Colonic mucosa (tissue), 4 donors: ENCODE results near the gene HNMT. TPM values are rescaled to one million over a fixed set of nuclear protein-coding genes. Genes with fewer than 3 reads are reported as not detected.

Experiments
- DNase-seq: peaks from one replicate; pipeline ENCODE4 v3.0.0-alpha.2; 2020
- H3K27ac ChIP-seq: fragments of 200-600 bp; one replicate; pipeline ENCODE4 v1.8.0; 2021
- H3K27me3 ChIP-seq: fragments of 200-600 bp; one replicate; pipeline ENCODE4 v1.8.0; 2021
- H3K36me3 ChIP-seq: fragments of 200-600 bp; one replicate; pipeline ENCODE4 v1.8.0; 2021
- H3K4me1 ChIP-seq: fragments of 200-600 bp; one replicate; pipeline ENCODE4 v1.8.0; 2021; ENCODE audit warnings: mild to moderate bottlenecking
- H3K4me3 ChIP-seq: fragments of 200-600 bp; one replicate; pipeline ENCODE4 v1.8.0; 2021
- H3K9ac ChIP-seq, 2 donors: one replicate each; pipeline ENCODE4 v1.7.0; 2013; ENCODE audit warnings: control low read depth in 2 of 2, low read depth in 2 of 2, low read length in 2 of 2
- H3K9me3 ChIP-seq: fragments of 200-600 bp; one replicate; pipeline ENCODE4 v1.8.0; 2021
- CTCF ChIP-seq: fragments of 200-600 bp; IDR thresholded peaks from one replicate; pipeline ENCODE4 v1.8.0; 2022; ENCODE audit warnings: antibody characterized with exemption, mild to moderate bottlenecking
- intact Hi-C: fragments of 100-400 bp; cut with DNase I; formaldehyde crosslinking; loops from one replicate; pipeline ENCODE4 v1.14.1; 2022
- total RNA-seq, 2 donors: library from RNA; stranded (reverse); fragmentation: NEBNext Ultra II Directional in 1 of 2; extraction: Animal tissue kit (Norgen Biotek cat#: 25700) in 1 of 2; gene quantifications; one replicate each; pipeline ENCODE4 v1.2.1, GENCODE V29; 2021
- donor health status: healthy.
- donor health status: DM: no; HTN: no; CAD: no.
- donor health status: DM: no; HTN: no; CAD: no.

Gene HNMT
- total RNA-seq, 2 donors from 2014 or later = 62.2 to 82.1 TPM

- no peak overlapping the region for H3K9ac ChIP-seq
- no peaks in the 10 kb centered on the region for H3K4me1 ChIP-seq
- intact Hi-C loops = no loop called here
- no peak overlapping the region for H3K4me3 ChIP-seq
- TF ChIP-seq CTCF = no peak
- DNase-seq = no peak
- H3K36me3 ChIP-seq = no peaks in the 10 kb centered on the region
- no peaks in the 10 kb centered on the region for H3K27me3 ChIP-seq
- H3K9me3 ChIP-seq = no peaks in the 10 kb centered on the region
- H3K27ac ChIP-seq = no peak overlapping the region
Measured at GRCh38 chr2:137997733-137998132, 33.5 kb downstream of the HNMT start.

GRCh38 chr2:137998503-137998902, 34.2 kb downstream of the HNMT start:
- H3K9me3 ChIP-seq = no peaks in the 10 kb centered on the region
- no peaks in the 10 kb centered on the region for H3K4me1 ChIP-seq
- DNase-seq = no peak
- TF ChIP-seq CTCF = no peak
- H3K9ac ChIP-seq = no peak overlapping the region
- intact Hi-C loops = no loop called here
- no peaks in the 10 kb centered on the region for H3K36me3 ChIP-seq
- no peaks in the 10 kb centered on the region for H3K27me3 ChIP-seq
- no peak overlapping the region for H3K27ac ChIP-seq
- no peak overlapping the region for H3K4me3 ChIP-seq

GRCh38 chr2:137999273-137999672, 35.0 kb downstream of the HNMT start:
- H3K4me1 ChIP-seq = no peaks in the 10 kb centered on the region
- H3K9ac ChIP-seq = no peak overlapping the region
- no peaks in the 10 kb centered on the region for H3K36me3 ChIP-seq
- no peak overlapping the region for H3K27ac ChIP-seq
- H3K27me3 ChIP-seq = no peaks in the 10 kb centered on the region
- no peak for DNase-seq
- H3K9me3 ChIP-seq = no peaks in the 10 kb centered on the region
- TF ChIP-seq CTCF = no peak
- intact Hi-C loops = no loop called here
- no peak overlapping the region for H3K4me3 ChIP-seq

GRCh38 chr2:138000009-138000408, 35.7 kb downstream of the HNMT start:
- no peaks in the 10 kb centered on the region for H3K4me1 ChIP-seq
- H3K27ac ChIP-seq = no peak overlapping the region
- H3K9me3 ChIP-seq = no peaks in the 10 kb centered on the region
- DNase-seq = no peak
- H3K36me3 ChIP-seq = no peaks in the 10 kb centered on the region
- no peaks in the 10 kb centered on the region for H3K27me3 ChIP-seq
- intact Hi-C loops = no loop called here
- TF ChIP-seq CTCF = no peak
- H3K4me3 ChIP-seq = no peak overlapping the region
- H3K9ac ChIP-seq = no peak overlapping the region

- Histone ChIP-seq H3K4me1 (no peaks in the 10 kb centered on the region), H3K9ac (no peak overlapping the region), H3K4me3 (no peak overlapping the region), H3K27ac (no peak overlapping the region), H3K9me3 (no peaks in the 10 kb centered on the region), H3K27me3 (no peaks in the 10 kb centered on the region), H3K36me3 (no peaks in the 10 kb centered on the region)
- no peak for TF ChIP-seq CTCF
- intact Hi-C loops = no loop called here
- no peak for DNase-seq
Measured at GRCh38 chr2:138000796-138001195, 36.5 kb downstream of the HNMT start.

GRCh38 chr2:138003411-138003810, 39.1 kb downstream of the HNMT start:
- no peak for TF ChIP-seq CTCF
- Histone ChIP-seq H3K4me1 (no peaks in the 10 kb centered on the region), H3K27ac (no peak overlapping the region), H3K9ac (no peak overlapping the region), H3K9me3 (no peaks in the 10 kb centered on the region), H3K27me3 (no peaks in the 10 kb centered on the region), H3K36me3 (no peaks in the 10 kb centered on the region), H3K4me3 (no peak overlapping the region)
- intact Hi-C loops = no loop called here
- DNase-seq = no peak
